HUDEP-2 (cell line): ENCODE measurements around the gene RAB6B.

Source experiments
- DNase-seq, 76 experiments: peaks; one replicate each; lab custom pipeline; 2025; ENCODE audit not compliant: unreplicated experiment in 76 of 76; lab: John Stamatoyannopoulos, UW

The RAB6B gene

DNA sequence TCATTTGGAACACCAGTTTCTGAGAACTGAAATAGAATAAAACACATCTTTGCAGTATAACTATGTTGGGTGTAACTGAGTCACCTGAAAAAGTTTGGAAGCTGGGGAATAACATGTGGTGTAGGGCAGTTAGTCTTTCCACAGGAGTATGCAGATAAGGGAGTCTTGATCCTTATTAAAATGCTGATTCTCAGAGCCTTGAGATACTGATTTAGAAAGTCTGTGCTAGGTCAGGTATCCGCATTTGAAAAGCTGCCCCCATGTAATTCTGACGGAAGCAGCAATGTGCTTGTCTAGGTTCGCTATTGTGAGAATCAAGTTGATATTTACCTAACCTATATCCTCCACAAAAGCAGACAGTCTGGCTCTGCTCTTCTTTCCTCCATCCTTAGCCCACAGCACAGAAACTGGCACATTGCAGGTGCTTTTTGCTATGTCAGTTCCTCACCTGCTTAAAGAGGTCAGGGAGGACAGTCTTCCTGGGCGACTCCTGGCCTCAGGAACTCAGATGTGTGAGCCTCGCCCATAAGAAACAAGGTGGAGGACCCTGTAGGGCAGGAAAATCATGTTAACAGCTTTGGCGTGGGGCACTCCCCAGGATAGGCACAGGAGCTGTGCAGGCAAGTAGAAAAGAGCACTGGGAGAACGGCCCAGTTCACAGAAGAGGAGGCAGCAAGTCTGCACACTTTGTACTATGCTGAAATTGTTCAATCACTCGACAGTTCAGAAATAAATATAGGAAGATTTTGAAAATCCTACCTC is 117.7 kb downstream of the RAB6B start:
- no peak for DNase-seq

DNA sequence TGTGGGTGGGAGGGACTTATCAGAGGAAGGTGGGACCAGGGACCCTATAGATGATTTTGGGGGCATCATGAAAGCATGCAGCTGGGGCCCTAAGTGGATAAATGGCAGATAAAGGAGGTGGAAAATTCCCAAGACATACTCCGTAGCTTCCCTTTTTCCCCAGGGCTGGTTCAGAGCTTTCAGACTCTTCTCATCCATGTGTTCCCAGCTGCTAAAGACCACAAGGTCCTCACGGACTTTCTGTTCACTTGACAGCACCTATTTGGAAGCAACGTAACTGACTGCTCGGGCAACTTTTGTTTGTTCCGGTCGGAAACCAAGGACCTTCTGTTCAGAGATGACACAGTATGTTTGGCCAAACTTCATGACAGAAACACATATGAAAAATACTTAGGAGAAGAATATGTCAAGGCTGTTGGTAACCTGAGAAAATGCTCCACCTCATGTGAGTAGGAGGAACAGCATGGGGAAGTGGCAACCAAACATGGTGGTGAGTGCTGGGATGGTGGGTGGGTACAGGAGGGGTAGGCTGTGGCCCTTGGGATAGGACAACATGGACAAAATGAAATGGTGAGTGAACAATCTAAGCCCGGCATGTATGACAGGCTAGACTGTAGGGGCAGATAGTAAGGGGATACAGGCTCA is 118.8 kb downstream of the RAB6B start:
- DNase-seq, result no peak

DNA sequence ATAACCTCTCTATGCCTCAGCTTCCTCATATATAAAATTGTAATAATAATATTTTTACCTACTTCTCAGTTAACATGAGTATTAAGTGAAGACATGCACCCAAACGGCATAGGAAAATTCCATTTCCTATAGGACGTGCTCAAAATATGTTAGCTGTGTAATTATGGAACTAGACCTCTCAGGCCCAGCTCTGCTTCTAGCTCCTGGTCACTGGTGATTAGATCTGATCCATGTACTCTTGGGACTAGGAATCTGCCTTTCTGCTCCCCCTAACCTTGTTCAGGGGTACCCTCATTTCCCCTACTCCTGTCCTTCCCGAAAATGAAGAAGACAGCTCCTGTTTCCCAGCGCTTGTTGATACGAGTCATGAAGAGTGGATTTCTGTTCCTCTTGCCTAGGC is 119.8 kb downstream of the RAB6B start:
- DNase-seq, result no peak

DNA sequence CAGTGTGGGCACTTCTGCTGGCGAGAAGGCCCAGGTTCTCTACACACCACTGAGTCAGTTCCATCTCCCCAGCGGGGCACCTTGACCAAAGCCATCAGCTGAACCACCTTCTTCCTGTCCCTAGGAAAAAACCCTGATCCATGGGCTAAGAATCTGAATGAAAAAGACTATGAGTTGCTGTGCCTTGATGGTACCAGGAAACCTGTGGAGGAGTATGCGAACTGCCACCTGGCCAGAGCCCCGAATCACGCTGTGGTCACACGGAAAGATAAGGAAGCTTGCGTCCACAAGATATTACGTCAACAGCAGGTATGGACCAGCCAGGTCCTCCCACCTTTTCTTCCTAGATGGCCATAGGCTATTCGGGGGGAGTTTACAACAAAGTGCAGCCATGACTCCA is 120.4 kb downstream of the RAB6B start:
- no peak for DNase-seq
